Activated effector memory CD4-positive, alpha-beta T cell treated with anti-CD3 and anti-CD28 coated beads, Interleukin-2, amount 50 U/mL, for 16 hours (primary cell): Measurements from ENCODE around the gene HOXA2.

ENCODE experiments used
- DNase-seq: peaks from one replicate; pipeline ENCODE4 v3.0.0-alpha.2; 2020

HOXA2 gene

GRCh38 chr7:27141137-27141922 is 38.8 kb upstream of the HOXA2 start:
- no peak for DNase-seq

GRCh38 chr7:27140126-27140857 is 37.8 kb upstream of the HOXA2 start:
- no peak for DNase-seq

- no peak for DNase-seq
Observed at GRCh38 chr7:27139334-27140125, 37.0 kb upstream of the HOXA2 start.

GRCh38 chr7:27138985-27139333 is 36.5 kb upstream of the HOXA2 start:
- no peak for DNase-seq

GRCh38 chr7:27138472-27138871 is 36.0 kb upstream of the HOXA2 start:
- DNase-seq, result no peak

GRCh38 chr7:27137640-27138315 is 35.3 kb upstream of the HOXA2 start:
- no peak for DNase-seq

- no peak for DNase-seq
Observed at GRCh38 chr7:27134392-27134791, 31.9 kb upstream of the HOXA2 start.

GRCh38 chr7:27133409-27134231 is 31.1 kb upstream of the HOXA2 start:
- DNase-seq, result no peak

GRCh38 chr7:27132978-27133377 is 30.5 kb upstream of the HOXA2 start:
- DNase-seq, result no peak

GRCh38 chr7:27132214-27132613 is 29.7 kb upstream of the HOXA2 start:
- DNase-seq, result no peak

GRCh38 chr7:27131390-27131819 is 28.9 kb upstream of the HOXA2 start:
- DNase-seq, result no peak

- peak; percentile 87 for DNase-seq
Observed at GRCh38 chr7:27130540-27131389, 28.3 kb upstream of the HOXA2 start, which contains the start of gene HOXA4. TSS of gene HOXA4 (minus strand) at chr7:27130757. CDS start at chr7:27130733, 24 bp downstream.

GRCh38 chr7:27129729-27130539 is 27.5 kb upstream of the HOXA2 start:
- DNase-seq, result peak; percentile 61

GRCh38 chr7:27128776-27129728 is 26.6 kb upstream of the HOXA2 start:
- DNase-seq, result peak; percentile 47

- DNase-seq, result no peak
Observed at GRCh38 chr7:27128034-27128433, 25.6 kb upstream of the HOXA2 start.

GRCh38 chr7:27126596-27127327 is 24.3 kb upstream of the HOXA2 start:
- no peak for DNase-seq

GRCh38 chr7:27125986-27126394 is 23.5 kb upstream of the HOXA2 start:
- no peak for DNase-seq
